ENCODE results near the gene ARHGAP10. TPM values are rescaled to one million over a fixed set of nuclear protein-coding genes. Genes with fewer than 3 reads are reported as not detected.

ARHGAP10 gene
- total RNA-seq, 1 donor from 2014 or later: 30.5 TPM

DNA sequence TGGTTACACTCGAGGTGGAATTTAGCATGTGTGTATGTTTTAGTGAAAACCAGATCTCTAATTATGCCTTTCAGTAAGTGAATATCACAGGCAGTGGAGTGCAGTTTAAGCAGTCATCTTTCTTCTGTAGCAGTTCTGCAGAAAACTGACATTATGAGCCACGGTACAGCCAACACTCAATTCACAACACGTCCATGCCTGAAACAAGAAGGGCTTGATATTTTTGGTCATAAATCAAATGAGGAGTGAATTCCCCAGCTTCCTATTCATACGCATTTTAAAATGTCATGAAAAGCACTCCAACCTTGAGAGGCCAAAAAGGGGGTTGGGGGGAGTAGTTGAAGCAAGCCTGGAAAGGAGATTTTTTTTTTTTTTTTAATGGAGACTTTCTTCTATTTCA, 316.7 kb downstream of the ARHGAP10 start:
- TF ChIP-seq, protein P1, sequence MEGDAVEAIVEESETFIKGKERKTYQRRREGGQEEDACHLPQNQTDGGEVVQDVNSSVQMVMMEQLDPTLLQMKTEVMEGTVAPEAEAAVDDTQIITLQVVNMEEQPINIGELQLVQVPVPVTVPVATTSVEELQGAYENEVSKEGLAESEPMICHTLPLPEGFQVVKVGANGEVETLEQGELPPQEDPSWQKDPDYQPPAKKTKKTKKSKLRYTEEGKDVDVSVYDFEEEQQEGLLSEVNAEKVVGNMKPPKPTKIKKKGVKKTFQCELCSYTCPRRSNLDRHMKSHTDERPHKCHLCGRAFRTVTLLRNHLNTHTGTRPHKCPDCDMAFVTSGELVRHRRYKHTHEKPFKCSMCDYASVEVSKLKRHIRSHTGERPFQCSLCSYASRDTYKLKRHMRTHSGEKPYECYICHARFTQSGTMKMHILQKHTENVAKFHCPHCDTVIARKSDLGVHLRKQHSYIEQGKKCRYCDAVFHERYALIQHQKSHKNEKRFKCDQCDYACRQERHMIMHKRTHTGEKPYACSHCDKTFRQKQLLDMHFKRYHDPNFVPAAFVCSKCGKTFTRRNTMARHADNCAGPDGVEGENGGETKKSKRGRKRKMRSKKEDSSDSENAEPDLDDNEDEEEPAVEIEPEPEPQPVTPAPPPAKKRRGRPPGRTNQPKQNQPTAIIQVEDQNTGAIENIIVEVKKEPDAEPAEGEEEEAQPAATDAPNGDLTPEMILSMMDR (IDR thresholded peaks at IDR 0.05; ENCODE audit: unreplicated experiment): no peak
- Mint-ChIP-seq H3K27me3 (ENCODE audit: low read depth) (no peaks in the 10 kb centered on the region), H3K9me3 (peaks cover 4% of the 10 kb centered on the region), H3K4me3 (peak overlapping the region; percentile 3), H3K27ac (peak overlapping the region; percentile 26), H3K36me3 (peaks cover 5% of the 10 kb centered on the region), H3K4me1 (peaks cover 41% of the 10 kb centered on the region)
- DNase-seq (ENCODE audit: low spot score in 2 of 2, unreplicated experiment in 2 of 2): no peak

DNA sequence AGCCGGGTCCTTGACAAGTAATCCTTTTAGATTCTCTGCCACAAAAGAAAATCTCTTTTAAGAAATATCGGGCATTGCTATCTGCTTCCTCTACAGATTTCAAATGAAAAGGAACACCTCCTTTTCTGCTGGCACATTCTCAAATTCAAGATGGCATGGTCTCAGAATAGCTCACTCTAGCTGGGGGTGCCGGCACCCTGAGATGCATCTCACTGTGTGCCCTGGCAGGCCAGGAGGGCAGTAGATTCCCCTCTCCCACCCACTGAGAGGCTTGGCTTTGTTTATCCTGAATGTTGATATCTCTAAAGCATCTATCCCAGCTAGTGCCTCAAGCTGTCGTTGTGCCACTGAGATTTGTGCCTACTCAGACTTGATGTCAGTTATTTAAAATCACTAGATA, 319.5 kb downstream of the ARHGAP10 start:
- Mint-ChIP-seq H3K27me3 (ENCODE audit: low read depth) (no peaks in the 10 kb centered on the region), H3K9me3 (peaks cover 4% of the 10 kb centered on the region), H3K27ac (no peak overlapping the region), H3K36me3 (peaks cover 8% of the 10 kb centered on the region), H3K4me1 (peaks cover 46% of the 10 kb centered on the region), H3K4me3 (no peak overlapping the region)
- DNase-seq (ENCODE audit: low spot score in 2 of 2, unreplicated experiment in 2 of 2): no peak
- TF ChIP-seq, protein P1 (IDR thresholded peaks at IDR 0.05; ENCODE audit: unreplicated experiment): no peak

DNA sequence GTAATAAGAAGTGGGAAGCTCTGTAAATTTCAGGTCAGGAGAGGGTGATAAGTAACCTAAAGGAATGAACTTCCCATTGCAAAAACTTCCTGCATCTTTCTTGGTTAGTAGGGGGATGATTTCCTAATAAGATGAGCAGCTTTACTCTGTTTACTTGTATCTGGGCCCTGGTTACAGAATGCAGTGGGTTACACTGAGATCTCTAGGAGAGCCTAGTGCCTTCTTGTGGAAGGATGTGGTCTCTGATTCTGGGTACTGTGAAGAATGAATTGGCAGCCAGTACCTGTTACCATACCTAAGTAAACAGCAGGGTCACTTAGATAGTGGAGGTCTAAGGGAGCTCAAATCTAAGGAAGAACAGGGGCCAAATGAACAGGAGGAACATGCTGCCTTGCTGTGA, 320.6 kb downstream of the ARHGAP10 start:
- H3K9me3 Mint-ChIP-seq: peaks cover 4% of the 10 kb centered on the region
- H3K4me3 Mint-ChIP-seq: no peak overlapping the region
- TF ChIP-seq, protein P1 (IDR thresholded peaks at IDR 0.05; ENCODE audit: unreplicated experiment): no peak
- H3K4me1 Mint-ChIP-seq: peaks cover 46% of the 10 kb centered on the region
- no peaks in the 10 kb centered on the region for H3K27me3 Mint-ChIP-seq (ENCODE audit: low read depth)
- no peak for DNase-seq (ENCODE audit: low spot score in 2 of 2, unreplicated experiment in 2 of 2)
- peaks cover 8% of the 10 kb centered on the region for H3K36me3 Mint-ChIP-seq
- no peak overlapping the region for H3K27ac Mint-ChIP-seq

DNA sequence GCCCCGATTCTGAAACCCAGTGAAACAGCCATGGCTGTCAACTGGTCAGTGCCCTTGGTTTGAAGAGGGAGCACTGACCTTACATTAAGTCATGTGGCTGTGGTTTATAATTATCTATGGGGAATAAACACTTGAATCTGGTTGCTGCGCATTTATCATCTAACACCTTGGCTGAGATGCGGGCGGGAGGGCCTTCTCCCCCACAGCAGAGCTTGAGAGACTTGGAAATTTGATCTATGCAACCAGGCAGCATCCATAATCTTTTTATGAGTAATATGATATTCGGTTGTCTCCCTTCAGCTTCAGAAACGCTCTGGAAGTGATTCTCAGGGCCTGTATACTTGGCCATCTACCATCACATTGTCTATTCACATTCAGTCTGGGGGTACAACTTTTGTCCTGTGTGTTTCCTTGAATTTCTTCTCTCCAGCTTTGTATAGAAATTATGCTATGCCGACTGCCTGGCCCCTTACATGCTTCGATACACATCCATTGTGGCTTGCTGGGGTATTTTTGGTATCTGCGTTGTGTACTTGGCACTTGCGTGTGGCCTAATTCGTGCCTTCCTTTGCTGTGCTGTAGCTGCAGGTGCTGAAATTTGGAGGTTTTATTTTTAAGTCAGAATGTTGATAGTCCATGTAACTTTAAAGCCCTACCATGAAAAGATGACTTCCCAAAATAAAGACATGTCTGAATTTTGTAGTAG, 321.6 kb downstream of the ARHGAP10 start:
- Mint-ChIP-seq H3K4me1 (peaks cover 42% of the 10 kb centered on the region), H3K4me3 (no peak overlapping the region), H3K27ac (no peak overlapping the region), H3K36me3 (peaks cover 6% of the 10 kb centered on the region), H3K9me3 (peaks cover 4% of the 10 kb centered on the region), H3K27me3 (ENCODE audit: low read depth) (no peaks in the 10 kb centered on the region)
- TF ChIP-seq, protein P1 (IDR thresholded peaks at IDR 0.05; ENCODE audit: unreplicated experiment): no peak
- DNase-seq (ENCODE audit: low spot score in 2 of 2, unreplicated experiment in 2 of 2): no peak

DNA sequence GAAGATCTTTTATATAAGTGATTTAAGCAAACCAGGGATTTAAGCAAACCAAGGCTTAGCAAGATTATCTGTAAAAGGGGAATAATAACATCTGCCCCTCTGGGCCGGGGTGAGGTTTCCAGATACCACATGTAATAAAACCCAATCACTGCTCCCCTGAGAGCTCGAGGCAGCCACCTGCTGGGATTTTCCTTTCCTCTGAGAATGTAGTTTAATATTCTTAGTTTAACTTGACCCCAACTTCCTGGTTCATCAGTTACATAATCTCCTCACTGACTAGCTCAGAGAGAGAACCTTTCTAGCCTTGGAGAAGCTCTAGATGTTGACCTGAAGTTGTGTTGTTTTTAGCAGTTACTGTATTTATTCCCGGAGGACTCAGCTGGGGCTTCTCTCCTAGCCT, 322.4 kb downstream of the ARHGAP10 start:
- DNase-seq (ENCODE audit: low spot score in 2 of 2, unreplicated experiment in 2 of 2): no peak
- H3K36me3 Mint-ChIP-seq: peaks cover 5% of the 10 kb centered on the region
- no peak overlapping the region for H3K4me3 Mint-ChIP-seq
- H3K27ac Mint-ChIP-seq: no peak overlapping the region
- peaks cover 4% of the 10 kb centered on the region for H3K9me3 Mint-ChIP-seq
- TF ChIP-seq, protein P1 (IDR thresholded peaks at IDR 0.05; ENCODE audit: unreplicated experiment): no peak
- peaks cover 33% of the 10 kb centered on the region for H3K4me1 Mint-ChIP-seq
- H3K27me3 Mint-ChIP-seq (ENCODE audit: low read depth): no peaks in the 10 kb centered on the region
